GM12892 (cell line): ENCODE data around the gene OST4.

Source experiments
- POLR2A ChIP-seq: IDR thresholded peaks from 2 replicates; pipeline ENCODE4 v1.6.1; 2011; ENCODE audit warnings: low read depth, low read length, control low read depth
- TAF1 ChIP-seq: IDR thresholded peaks from 2 replicates; pipeline ENCODE4 v1.6.1; 2011; ENCODE audit warnings: low read depth, mild to moderate bottlenecking, control low read depth, low read length, borderline replicate concordance

DNA sequence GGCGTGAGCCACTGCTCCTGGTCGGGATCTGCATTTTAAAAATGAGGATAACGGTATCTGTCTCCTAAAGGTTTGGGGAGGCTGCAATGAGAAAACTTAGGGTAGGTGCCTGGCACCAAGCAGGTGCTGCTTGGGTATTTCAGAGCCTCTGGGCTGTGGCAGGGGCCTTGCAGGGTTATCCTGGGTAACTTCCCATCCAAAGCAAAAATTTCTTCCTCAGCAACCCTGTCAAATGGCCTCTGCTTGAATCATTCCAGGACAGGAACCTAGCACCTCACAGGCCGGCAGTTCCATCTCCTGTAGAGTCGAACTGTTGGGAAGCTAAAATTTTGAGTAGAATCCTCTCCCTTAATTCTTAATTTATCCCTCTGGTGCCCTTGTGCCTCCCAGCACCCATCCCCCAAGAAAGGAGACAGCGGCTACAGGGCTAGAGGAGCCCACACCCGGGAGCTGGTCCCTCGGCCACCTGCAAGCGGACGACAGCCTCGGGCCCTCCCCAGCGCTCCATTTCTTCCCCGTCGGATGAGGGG, 46.6 kb upstream of the OST4 start:
- TF ChIP-seq TAF1 (no peak), POLR2A (no peak)
